ENCODE results near the gene ZGLP1. TPM values are rescaled to one million over a fixed set of nuclear protein-coding genes. Genes with fewer than 3 reads are reported as not detected.
A peak's percentile ranks its signal among the peaks of the same experiment; 100 is the strongest.

ZGLP1 gene
- total and polyA plus RNA-seq, 2 of the 13 experiments (the other 11 are each of a cell fraction or from before 2014, with no cell fraction given), result 2.4 to 3.0 TPM

DNA sequence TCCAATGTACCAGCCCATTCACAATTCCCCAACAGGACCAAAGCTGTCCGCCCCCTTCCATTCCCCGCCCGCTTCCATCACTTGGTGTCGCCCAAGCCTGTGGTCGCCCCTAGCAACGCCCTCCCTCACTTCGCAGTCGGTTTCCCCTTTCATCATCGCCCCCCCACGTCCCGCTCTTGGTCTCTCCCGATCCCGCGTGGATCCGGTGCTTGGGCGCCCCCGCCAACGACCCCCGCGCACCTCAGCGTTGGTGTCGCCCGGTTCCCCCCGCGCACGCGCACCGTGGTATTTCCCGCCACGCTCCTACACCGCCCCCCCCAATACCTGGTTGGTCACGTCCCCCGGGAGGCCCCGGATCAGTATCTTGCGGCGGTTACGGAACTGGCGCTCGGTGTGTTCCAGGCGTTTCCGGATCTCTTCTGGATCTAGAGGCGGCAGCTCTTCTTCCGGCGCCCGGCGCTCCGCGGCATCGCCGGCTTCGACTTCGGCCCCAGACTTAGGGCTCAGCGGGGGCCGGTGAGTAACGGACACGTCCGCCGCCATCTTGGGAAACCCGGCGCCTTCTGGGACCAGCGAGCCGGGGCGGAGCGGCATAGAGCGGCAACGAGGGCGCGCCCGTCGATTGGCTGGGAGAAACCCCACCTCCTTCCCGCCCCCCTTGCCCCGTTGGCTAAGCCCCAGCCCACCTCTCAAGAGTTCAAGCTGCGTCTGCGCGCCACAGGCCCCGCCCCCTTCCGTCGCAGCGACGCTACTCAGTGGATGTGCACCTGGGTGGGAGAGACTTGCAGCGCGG lies 23.5 kb upstream of the ZGLP1 start, which contains the start of gene RAVER1 (continued):
- TF ChIP-seq, protein P1, sequence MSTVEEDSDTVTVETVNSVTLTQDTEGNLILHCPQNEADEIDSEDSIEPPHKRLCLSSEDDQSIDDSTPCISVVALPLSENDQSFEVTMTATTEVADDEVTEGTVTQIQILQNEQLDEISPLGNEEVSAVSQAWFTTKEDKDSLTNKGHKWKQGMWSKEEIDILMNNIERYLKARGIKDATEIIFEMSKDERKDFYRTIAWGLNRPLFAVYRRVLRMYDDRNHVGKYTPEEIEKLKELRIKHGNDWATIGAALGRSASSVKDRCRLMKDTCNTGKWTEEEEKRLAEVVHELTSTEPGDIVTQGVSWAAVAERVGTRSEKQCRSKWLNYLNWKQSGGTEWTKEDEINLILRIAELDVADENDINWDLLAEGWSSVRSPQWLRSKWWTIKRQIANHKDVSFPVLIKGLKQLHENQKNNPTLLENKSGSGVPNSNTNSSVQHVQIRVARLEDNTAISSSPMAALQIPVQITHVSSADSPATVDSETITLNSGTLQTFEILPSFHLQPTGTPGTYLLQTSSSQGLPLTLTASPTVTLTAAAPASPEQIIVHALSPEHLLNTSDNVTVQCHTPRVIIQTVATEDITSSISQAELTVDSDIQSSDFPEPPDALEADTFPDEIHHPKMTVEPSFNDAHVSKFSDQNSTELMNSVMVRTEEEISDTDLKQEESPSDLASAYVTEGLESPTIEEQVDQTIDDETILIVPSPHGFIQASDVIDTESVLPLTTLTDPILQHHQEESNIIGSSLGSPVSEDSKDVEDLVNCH (CRISPR knock-in tag; IDR thresholded peaks at IDR 0.05), result peak; percentile 83
- TF ChIP-seq DMAP1 (CRISPR knock-in tag; IDR thresholded peaks at IDR 0.05), result peak; percentile 90
- peak; percentile 22; the same call in 1 of the 2 replicates for TF ChIP-seq NFKB2 (CRISPR knock-in tag; IDR thresholded peaks at IDR 0.05; ENCODE audit: borderline replicate concordance)
- no peak for TF ChIP-seq PPARG (CRISPR knock-in tag; conservative IDR thresholded peaks at IDR 0.05)
- peak; percentile 63 for TF ChIP-seq MED8 (CRISPR knock-in tag; IDR thresholded peaks at IDR 0.05; ENCODE audit: insufficient replicate concordance)
- no peak; the same call in 1 of the 2 replicates for TF ChIP-seq ZIK1 (CRISPR knock-in tag; IDR thresholded peaks at IDR 0.05; ENCODE audit: borderline replicate concordance, low read depth)
- TF ChIP-seq ZMAT3 (CRISPR knock-in tag; conservative IDR thresholded peaks at IDR 0.05), result no peak
- TF ChIP-seq ZNF839 (CRISPR knock-in tag; IDR thresholded peaks at IDR 0.05; ENCODE audit: borderline replicate concordance), result no peak
- TF ChIP-seq ZC3H4 (CRISPR knock-in tag; IDR thresholded peaks at IDR 0.05; ENCODE audit: borderline replicate concordance), result no peak
- TF ChIP-seq SUZ12 (IDR thresholded peaks at IDR 0.05; ENCODE audit: low read depth, low read length), result no peak
- peak; percentile 91 for TF ChIP-seq HDAC1 (CRISPR knock-in tag; IDR thresholded peaks at IDR 0.05)
- TF ChIP-seq, protein P2, sequence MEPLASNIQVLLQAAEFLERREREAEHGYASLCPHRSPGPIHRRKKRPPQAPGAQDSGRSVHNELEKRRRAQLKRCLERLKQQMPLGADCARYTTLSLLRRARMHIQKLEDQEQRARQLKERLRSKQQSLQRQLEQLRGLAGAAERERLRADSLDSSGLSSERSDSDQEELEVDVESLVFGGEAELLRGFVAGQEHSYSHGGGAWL (CRISPR knock-in tag; IDR thresholded peaks at IDR 0.05), result peak; percentile 26; the same call in 1 of the 2 replicates
- TF ChIP-seq, protein P3, sequence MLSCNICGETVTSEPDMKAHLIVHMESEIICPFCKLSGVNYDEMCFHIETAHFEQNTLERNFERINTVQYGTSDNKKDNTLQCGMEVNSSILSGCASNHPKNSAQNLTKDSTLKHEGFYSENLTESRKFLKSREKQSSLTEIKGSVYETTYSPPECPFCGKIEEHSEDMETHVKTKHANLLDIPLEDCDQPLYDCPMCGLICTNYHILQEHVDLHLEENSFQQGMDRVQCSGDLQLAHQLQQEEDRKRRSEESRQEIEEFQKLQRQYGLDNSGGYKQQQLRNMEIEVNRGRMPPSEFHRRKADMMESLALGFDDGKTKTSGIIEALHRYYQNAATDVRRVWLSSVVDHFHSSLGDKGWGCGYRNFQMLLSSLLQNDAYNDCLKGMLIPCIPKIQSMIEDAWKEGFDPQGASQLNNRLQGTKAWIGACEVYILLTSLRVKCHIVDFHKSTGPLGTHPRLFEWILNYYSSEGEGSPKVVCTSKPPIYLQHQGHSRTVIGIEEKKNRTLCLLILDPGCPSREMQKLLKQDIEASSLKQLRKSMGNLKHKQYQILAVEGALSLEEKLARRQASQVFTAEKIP (CRISPR knock-in tag; IDR thresholded peaks at IDR 0.05; ENCODE audit: borderline replicate concordance), result no peak
- no peak for TF ChIP-seq CEBPB (IDR thresholded peaks at IDR 0.05; ENCODE audit: borderline replicate concordance, low read depth, low read length)
- TF ChIP-seq ZNF782 (CRISPR knock-in tag; IDR thresholded peaks at IDR 0.05; ENCODE audit: borderline replicate concordance), result peak; percentile 74; the same call in 1 of the 2 replicates
- TF ChIP-seq MTA3 (CRISPR knock-in tag; IDR thresholded peaks at IDR 0.05), result no peak
- no peak for TF ChIP-seq TSC22D2 (CRISPR knock-in tag; IDR thresholded peaks at IDR 0.05; ENCODE audit: borderline replicate concordance)
- TF ChIP-seq ATF1 (CRISPR knock-in tag; IDR thresholded peaks at IDR 0.05), result no peak
- TF ChIP-seq TAF15 (IDR thresholded peaks at IDR 0.05; ENCODE audit: low read depth, low read length, poor library complexity, severe bottlenecking), result no peak
- TF ChIP-seq, protein P4, sequence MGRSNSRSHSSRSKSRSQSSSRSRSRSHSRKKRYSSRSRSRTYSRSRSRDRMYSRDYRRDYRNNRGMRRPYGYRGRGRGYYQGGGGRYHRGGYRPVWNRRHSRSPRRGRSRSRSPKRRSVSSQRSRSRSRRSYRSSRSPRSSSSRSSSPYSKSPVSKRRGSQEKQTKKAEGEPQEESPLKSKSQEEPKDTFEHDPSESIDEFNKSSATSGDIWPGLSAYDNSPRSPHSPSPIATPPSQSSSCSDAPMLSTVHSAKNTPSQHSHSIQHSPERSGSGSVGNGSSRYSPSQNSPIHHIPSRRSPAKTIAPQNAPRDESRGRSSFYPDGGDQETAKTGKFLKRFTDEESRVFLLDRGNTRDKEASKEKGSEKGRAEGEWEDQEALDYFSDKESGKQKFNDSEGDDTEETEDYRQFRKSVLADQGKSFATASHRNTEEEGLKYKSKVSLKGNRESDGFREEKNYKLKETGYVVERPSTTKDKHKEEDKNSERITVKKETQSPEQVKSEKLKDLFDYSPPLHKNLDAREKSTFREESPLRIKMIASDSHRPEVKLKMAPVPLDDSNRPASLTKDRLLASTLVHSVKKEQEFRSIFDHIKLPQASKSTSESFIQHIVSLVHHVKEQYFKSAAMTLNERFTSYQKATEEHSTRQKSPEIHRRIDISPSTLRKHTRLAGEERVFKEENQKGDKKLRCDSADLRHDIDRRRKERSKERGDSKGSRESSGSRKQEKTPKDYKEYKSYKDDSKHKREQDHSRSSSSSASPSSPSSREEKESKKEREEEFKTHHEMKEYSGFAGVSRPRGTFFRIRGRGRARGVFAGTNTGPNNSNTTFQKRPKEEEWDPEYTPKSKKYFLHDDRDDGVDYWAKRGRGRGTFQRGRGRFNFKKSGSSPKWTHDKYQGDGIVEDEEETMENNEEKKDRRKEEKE (IDR thresholded peaks at IDR 0.05), result no peak
- no peak for TF ChIP-seq MTF2 (CRISPR knock-in tag; IDR thresholded peaks at IDR 0.05; ENCODE audit: borderline replicate concordance)
- TF ChIP-seq ZNF572 (CRISPR knock-in tag; IDR thresholded peaks at IDR 0.05), result no peak

All from HepG2 (cell line).